Measurements from ENCODE around the gene TGFBR1.

Gene TGFBR1

DNA sequence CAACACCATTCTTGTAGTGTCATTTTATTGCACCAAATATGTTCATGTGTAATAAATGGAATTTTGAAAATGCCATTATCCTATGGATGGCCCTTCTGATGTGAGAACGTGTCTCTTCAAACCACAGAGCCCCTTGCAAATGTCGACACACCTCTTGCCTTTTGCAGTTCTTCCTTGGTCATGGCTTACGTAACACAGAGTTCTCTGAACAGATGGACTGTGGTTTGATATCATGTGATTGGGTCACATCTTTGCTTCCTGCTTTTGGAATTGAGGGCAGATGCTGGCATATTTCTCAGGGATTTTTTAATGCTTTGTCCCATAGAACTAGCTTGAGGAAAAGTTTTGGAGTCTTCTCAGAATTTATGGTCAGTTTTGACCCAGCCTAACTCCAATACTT, 4.6 kb downstream of the TGFBR1 start:
- Histone ChIP-seq H3K9me3 (ENCODE audit: low read depth, low read length) (no peaks in the 10 kb centered on the region), H3K4me3 (no peak overlapping the region), H3K9ac (ENCODE audit: insufficient read length) (no peak overlapping the region), H3K27ac (no peak overlapping the region), H3K36me3 (ENCODE audit: insufficient read depth, low read length) (no peaks in the 10 kb centered on the region)
- DNase-seq (ENCODE audit: low read depth, low spot score): no peak
- no peak for TF ChIP-seq FOXP2 (optimal IDR thresholded peaks at IDR 0.05; ENCODE audit: control extremely low read depth, extremely low read length, insufficient read depth)
- no peak for TF ChIP-seq POLR2AphosphoS5 (IDR thresholded peaks at IDR 0.05; ENCODE audit: borderline replicate concordance, low read depth, low read length)
- TF ChIP-seq EZH2 (IDR thresholded peaks at IDR 0.05): no peak

DNA sequence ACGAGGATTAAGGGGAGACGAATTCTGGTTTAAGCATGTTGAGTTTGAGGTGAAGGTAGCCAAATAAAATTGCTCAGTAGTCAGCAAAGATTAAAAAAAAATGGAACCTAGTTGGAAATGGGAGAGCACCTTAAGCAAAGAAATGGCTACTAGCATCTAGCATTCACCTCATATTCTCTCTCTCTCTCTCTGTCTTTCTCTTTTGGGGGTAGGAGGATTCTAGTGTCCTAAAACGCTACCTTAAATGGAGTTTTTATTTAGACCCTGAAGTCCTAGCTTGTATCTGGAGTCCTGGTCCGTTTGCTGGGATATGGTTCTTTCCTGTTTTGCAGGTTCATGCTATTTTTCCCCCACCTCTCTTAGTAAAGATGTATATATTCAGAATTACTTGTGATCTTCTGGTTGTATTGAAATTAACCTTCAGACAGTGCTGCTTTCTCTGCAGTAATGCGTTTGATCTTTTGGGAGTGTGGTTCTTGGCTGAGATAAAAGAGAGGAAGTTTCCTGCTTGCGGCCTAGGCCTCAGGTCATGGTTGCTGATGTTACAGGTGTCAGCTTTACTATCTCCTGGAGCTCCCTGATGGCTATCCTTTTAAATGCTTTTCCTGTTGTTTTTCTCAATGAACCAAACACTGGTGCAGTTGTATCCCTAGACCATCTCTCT, 8.0 kb downstream of the TGFBR1 start:
- TF ChIP-seq FOXP2 (optimal IDR thresholded peaks at IDR 0.05; ENCODE audit: control extremely low read depth, extremely low read length, insufficient read depth): no peak
- H3K27ac ChIP-seq: no peak overlapping the region
- no peak overlapping the region for H3K9ac ChIP-seq (ENCODE audit: insufficient read length)
- no peaks in the 10 kb centered on the region for H3K36me3 ChIP-seq (ENCODE audit: insufficient read depth, low read length)
- H3K4me3 ChIP-seq: no peak overlapping the region
- DNase-seq (ENCODE audit: low read depth, low spot score): no peak
- no peaks in the 10 kb centered on the region for H3K9me3 ChIP-seq (ENCODE audit: low read depth, low read length)

DNA sequence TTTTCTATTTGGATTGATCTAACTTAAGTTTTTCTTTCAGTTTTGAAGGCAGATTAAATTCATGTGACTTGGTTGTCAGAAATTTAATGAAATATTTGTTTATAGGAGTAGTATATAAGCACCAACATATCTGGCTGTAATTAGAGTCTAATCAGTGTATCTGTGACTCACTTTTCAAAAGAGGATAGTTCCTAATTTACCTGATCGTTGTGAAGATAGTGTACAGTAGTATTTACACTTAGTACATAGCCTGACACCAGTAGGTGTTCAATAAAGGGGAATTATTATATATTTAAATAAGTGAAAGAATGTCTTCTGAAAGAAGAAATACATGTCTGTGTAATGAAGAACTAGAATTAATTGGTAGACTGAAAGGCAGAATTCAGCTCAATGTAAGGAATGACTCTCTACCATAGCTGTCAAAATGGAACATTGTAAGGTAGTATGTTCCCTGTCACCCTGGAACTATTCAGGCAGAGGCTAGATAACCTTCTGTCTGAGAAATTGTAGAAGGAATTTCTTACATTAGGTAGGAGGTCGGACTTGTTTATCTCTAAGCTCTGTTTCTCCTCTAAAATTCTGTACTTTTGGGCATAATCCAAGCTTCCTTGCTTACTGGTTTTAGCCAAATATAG, 8.6 kb downstream of the TGFBR1 start:
- Histone ChIP-seq H3K9me3 (ENCODE audit: low read depth, low read length) (no peaks in the 10 kb centered on the region), H3K36me3 (ENCODE audit: insufficient read depth, low read length) (no peaks in the 10 kb centered on the region), H3K9ac (ENCODE audit: insufficient read length) (no peak overlapping the region), H3K4me3 (no peak overlapping the region), H3K27ac (no peak overlapping the region)
- no peak for DNase-seq (ENCODE audit: low read depth, low spot score)
- TF ChIP-seq POLR2AphosphoS5 (IDR thresholded peaks at IDR 0.05; ENCODE audit: borderline replicate concordance, low read depth, low read length): no peak
- TF ChIP-seq FOXP2 (optimal IDR thresholded peaks at IDR 0.05; ENCODE audit: control extremely low read depth, extremely low read length, insufficient read depth): no peak
- no peak for TF ChIP-seq EZH2 (IDR thresholded peaks at IDR 0.05)

DNA sequence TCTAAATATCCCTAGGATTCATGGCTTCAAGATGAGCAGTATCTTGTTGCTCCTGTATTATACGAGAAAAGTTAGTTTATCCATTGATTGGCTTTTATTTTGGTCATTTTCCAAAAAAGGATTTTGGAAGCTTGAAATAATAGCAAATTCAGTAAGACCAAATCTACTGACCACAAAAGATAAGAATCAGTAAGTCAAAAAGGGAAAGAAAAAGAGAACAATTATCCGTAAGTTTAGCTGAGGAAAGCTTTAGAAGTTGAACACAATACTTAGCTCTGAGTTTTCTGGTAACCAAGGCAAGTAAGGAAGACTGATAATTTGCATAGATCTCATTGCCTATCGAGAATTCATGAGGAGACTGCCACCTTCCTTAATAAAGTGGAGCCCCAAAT, 9.1 kb downstream of the TGFBR1 start:
- no peak overlapping the region for H3K4me3 ChIP-seq
- no peak overlapping the region for H3K9ac ChIP-seq (ENCODE audit: insufficient read length)
- no peaks in the 10 kb centered on the region for H3K36me3 ChIP-seq (ENCODE audit: insufficient read depth, low read length)
- TF ChIP-seq FOXP2 (optimal IDR thresholded peaks at IDR 0.05; ENCODE audit: control extremely low read depth, extremely low read length, insufficient read depth): no peak
- TF ChIP-seq EZH2 (IDR thresholded peaks at IDR 0.05): no peak
- TF ChIP-seq POLR2AphosphoS5 (IDR thresholded peaks at IDR 0.05; ENCODE audit: borderline replicate concordance, low read depth, low read length): no peak
- H3K9me3 ChIP-seq (ENCODE audit: low read depth, low read length): no peaks in the 10 kb centered on the region
- DNase-seq (ENCODE audit: low read depth, low spot score): no peak
- H3K27ac ChIP-seq: no peak overlapping the region

GRCh38 chr9:99114846-99115500, 10.1 kb downstream of the TGFBR1 start:
- TF ChIP-seq EZH2 (IDR thresholded peaks at IDR 0.05) (no peak), FOXP2 (optimal IDR thresholded peaks at IDR 0.05; ENCODE audit: control extremely low read depth, extremely low read length, insufficient read depth) (no peak), POLR2AphosphoS5 (IDR thresholded peaks at IDR 0.05; ENCODE audit: borderline replicate concordance, low read depth, low read length) (no peak)
- H3K9ac ChIP-seq (ENCODE audit: insufficient read length): no peak overlapping the region
- DNase-seq (ENCODE audit: low read depth, low spot score): no peak
- no peaks in the 10 kb centered on the region for H3K36me3 ChIP-seq (ENCODE audit: insufficient read depth, low read length)
- no peak overlapping the region for H3K4me3 ChIP-seq
- H3K27ac ChIP-seq: no peak overlapping the region
- no peaks in the 10 kb centered on the region for H3K9me3 ChIP-seq (ENCODE audit: low read depth, low read length)

GRCh38 chr9:99116003-99116411, 11.1 kb downstream of the TGFBR1 start:
- no peak for DNase-seq (ENCODE audit: low read depth, low spot score)

GRCh38 chr9:99118782-99119466, 14.0 kb downstream of the TGFBR1 start:
- no peak overlapping the region for H3K27ac ChIP-seq
- DNase-seq (ENCODE audit: low read depth, low spot score): no peak

More at GRCh38 chr9:99116003-99116411, 11.1 kb downstream of the TGFBR1 start:
- H3K36me3 ChIP-seq (ENCODE audit: insufficient read depth, low read length): no peaks in the 10 kb centered on the region
- no peak overlapping the region for H3K9ac ChIP-seq (ENCODE audit: insufficient read length)
- no peaks in the 10 kb centered on the region for H3K9me3 ChIP-seq (ENCODE audit: low read depth, low read length)
- no peak overlapping the region for H3K4me3 ChIP-seq
- TF ChIP-seq FOXP2 (optimal IDR thresholded peaks at IDR 0.05; ENCODE audit: control extremely low read depth, extremely low read length, insufficient read depth) (no peak), EZH2 (IDR thresholded peaks at IDR 0.05) (no peak), POLR2AphosphoS5 (IDR thresholded peaks at IDR 0.05; ENCODE audit: borderline replicate concordance, low read depth, low read length) (no peak)
- H3K27ac ChIP-seq: no peak overlapping the region

GRCh38 chr9:99119976-99120655, 15.2 kb downstream of the TGFBR1 start:
- no peak overlapping the region for H3K4me3 ChIP-seq
- H3K36me3 ChIP-seq (ENCODE audit: insufficient read depth, low read length): no peaks in the 10 kb centered on the region
- H3K9me3 ChIP-seq (ENCODE audit: low read depth, low read length): no peaks in the 10 kb centered on the region
- no peak for DNase-seq (ENCODE audit: low read depth, low spot score)
- H3K27ac ChIP-seq: no peak overlapping the region
- H3K9ac ChIP-seq (ENCODE audit: insufficient read length): no peak overlapping the region
- TF ChIP-seq FOXP2 (optimal IDR thresholded peaks at IDR 0.05; ENCODE audit: control extremely low read depth, extremely low read length, insufficient read depth): no peak
- no peak for TF ChIP-seq EZH2 (IDR thresholded peaks at IDR 0.05)
- no peak for TF ChIP-seq POLR2AphosphoS5 (IDR thresholded peaks at IDR 0.05; ENCODE audit: borderline replicate concordance, low read depth, low read length)

More at GRCh38 chr9:99118782-99119466, 14.0 kb downstream of the TGFBR1 start:
- H3K36me3 ChIP-seq (ENCODE audit: insufficient read depth, low read length): no peaks in the 10 kb centered on the region
- no peaks in the 10 kb centered on the region for H3K9me3 ChIP-seq (ENCODE audit: low read depth, low read length)
- TF ChIP-seq POLR2AphosphoS5 (IDR thresholded peaks at IDR 0.05; ENCODE audit: borderline replicate concordance, low read depth, low read length) (no peak), EZH2 (IDR thresholded peaks at IDR 0.05) (no peak), FOXP2 (optimal IDR thresholded peaks at IDR 0.05; ENCODE audit: control extremely low read depth, extremely low read length, insufficient read depth) (no peak)
- H3K4me3 ChIP-seq: no peak overlapping the region
- H3K9ac ChIP-seq (ENCODE audit: insufficient read length): no peak overlapping the region
